Tongue (tissue), 2 donors: ENCODE results near the gene TSPY9. TPM values are rescaled to one million over a fixed set of nuclear protein-coding genes. Genes with fewer than 3 reads are reported as not detected.
"Not testable (repeated sequence)": the region's sequence is repeated elsewhere in the genome, so short reads cannot be mapped to it uniquely, and the experiment has no call there.

Experiments
- DNase-seq: peaks from one replicate; pipeline ENCODE4 v3.0.0-alpha.2; 2015
- total RNA-seq: library from RNA; depleted of rRNA; stranded (reverse); fragments of >200 nt; gene quantifications from one replicate; pipeline ENCODE4 v1.2.3, GENCODE V29; 2014

TSPY9 gene
- total RNA-seq: not detected

GRCh38 chrY:9486967-9487366, at the start of gene TSPY9:
TSPY9 (plus strand) TSS chrY:9487267; CDS start chrY:9487313, 46 bp downstream.
- not testable (repeated sequence) for DNase-seq

GRCh38 chrY:9466655-9467054, 20.4 kb upstream of the TSPY9 start, which contains the start of gene TSPY1:
TSPY1 (plus strand) TSS chrY:9466955; CDS start chrY:9467001, 46 bp downstream.
- DNase-seq: not testable (repeated sequence)

- not testable (repeated sequence) for DNase-seq
These were observed 17.3 kb downstream of the TSPY9 start for GRCh38 chrY:9504396-9504795.

GRCh38 chrY:9516287-9516686, 29.2 kb downstream of the TSPY9 start:
- DNase-seq: not testable (repeated sequence)

- not testable (repeated sequence) for DNase-seq
These were observed 40.5 kb downstream of the TSPY9 start, which contains the start of gene TSPY10 for GRCh38 chrY:9527580-9527979. TSPY10 (plus strand) TSS chrY:9527880; CDS start chrY:9527926, 46 bp downstream.

Other genes with a start within 250 kb of the TSPY9 start
- not detected for gene TSPY4, start 149.8 kb upstream of the TSPY9 start, total RNA-seq
- gene TSPY8, start 129.5 kb upstream of the TSPY9 start, total RNA-seq: not detected
- gene TSPY3, start 88.8 kb upstream of the TSPY9 start, total RNA-seq: not detected
- gene TSPY1, start 20.3 kb upstream of the TSPY9 start, total RNA-seq: not detected
- gene TSPY10, start 40.6 kb downstream of the TSPY9 start, total RNA-seq: not detected